GM04503 (cell line): Measurements from ENCODE around the gene AGAP1.
A peak's percentile ranks its signal among the peaks of the same experiment; 100 is the strongest.
"Not testable (repeated sequence)": the region's sequence is repeated elsewhere in the genome, so short reads cannot be mapped to it uniquely, and the experiment has no call there.

Source experiments
- DNase-seq: peaks from one replicate; pipeline ENCODE4 v3.0.0-alpha.2; 2012; ENCODE audit warnings: low read depth

Gene AGAP1

DNA sequence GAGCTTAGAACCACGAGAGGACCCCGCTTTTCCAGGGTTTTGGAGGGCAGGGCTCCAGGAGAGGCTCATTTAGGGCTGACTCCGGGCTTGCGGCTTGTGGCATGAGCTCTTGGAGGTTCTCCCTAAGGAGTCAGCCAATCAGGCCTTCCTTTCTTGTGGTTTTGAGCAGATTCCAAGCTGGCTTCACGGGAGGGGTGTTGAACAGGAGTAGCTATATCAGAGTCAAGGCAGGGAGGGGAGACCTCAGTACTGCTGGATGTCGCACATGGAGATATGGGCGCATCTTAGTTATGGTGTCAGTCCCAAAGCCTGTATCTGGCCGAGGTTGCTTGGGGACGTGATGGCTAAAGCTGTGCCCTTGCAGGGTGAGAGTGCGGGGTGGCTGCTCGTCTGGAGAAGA, 98.6 kb downstream of the AGAP1 start:
- DNase-seq = no peak

DNA sequence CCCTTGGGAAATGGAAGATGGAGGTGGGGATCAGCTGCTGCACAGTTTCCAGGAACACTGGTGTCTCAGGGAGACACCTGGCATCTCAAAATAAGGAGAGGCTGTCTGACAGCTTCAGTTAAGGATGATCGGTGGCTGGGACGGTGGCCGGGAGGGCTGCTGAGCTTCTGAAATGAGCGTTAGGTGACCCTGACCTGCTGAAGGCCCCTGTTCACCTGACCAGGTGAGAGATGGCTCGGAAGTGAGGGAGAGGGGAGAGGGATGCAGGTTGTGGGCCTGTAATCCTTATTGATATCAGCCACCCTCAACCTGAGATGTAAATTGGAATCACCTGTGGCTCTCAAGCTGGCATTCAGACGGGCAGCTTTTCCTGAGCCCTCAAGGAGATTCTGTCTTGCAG, 99.0 kb downstream of the AGAP1 start:
- DNase-seq = no peak

DNA sequence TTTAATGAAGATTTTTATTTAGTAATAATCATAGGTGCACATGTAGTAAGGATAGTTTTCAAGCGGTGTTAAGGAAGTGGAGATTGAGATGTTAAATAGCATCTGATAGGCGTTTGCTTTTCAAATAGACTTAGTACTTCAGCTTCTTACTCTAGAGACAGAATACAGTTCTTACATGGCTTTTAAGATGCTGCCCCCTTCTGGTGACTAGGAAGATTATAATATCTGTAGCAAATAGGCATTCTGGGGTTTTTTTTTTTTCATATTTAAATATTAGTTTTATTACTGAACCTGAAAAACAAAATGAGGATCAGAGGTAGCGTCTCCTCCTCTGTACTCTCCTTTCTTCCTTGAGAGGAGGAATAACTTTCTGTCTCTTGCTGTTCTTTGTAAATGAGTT, 100.2 kb downstream of the AGAP1 start:
- DNase-seq = no peak

DNA sequence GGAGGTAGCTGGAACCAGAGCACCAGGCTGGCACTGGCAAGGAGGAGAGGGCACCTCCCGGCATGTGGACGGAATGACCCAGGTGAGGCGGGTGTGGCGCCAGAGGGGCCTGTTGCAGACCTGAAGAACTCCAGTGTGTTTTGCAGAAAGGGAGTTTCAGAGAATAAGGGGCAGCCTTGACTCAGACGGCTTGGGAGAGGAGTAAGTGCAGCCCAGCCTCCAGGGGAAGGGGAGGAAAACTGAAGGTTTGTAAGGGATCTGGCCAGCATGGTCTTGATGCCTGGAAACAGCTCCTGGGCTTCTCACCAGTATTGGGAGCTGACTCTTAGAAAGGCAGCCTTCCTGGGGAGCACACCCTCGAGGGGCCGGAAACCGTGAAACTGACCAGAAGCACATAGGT, 101.1 kb downstream of the AGAP1 start:
- no peak for DNase-seq

DNA sequence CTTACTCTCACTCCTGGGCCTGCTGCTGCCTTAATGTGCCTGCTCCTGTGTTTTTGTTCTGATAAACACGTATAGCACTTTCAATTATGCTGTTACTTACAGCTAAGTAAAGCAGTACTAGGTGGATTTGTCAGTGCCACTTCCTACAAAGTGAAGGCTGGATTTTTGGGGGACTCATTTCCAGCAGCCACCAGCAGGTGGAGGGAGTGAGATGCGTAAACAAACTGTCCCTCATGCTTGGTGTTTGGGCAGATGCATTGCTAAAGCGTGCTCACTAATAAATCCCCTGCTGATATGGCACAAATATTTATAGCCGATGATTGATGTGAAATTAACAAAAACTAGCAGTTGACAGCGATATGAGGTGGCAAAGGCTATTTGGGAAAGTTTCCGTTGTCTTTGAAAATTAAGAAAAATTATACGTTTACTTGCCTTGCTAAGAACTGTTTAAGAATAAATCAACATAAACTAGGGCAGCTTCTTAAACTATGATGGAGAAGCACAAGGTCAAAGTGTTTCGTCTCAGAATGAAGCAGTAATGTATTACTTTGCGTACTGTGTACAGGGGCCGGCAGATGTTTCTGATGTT, 101.7 kb downstream of the AGAP1 start:
- DNase-seq = no peak

DNA sequence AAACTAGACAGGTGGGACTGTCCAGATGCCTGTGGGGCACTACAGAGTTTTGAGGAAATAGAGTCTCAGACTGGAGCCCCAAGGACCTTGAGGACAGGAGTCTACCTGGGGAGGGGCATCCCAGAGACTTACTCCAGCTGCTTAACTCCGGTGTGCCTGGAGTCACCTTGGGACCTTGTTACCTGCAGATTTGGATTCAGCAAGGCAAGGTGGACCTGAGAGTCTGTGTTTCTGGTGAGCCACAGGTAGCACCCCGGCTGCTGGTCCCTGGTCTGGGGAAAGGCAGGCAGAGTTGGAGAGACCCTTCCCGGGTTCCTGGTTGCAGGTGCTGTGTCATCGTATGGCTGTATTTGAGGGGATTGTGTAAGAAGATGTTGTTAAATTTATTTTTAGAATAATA, 102.4 kb downstream of the AGAP1 start:
- DNase-seq = no peak

DNA sequence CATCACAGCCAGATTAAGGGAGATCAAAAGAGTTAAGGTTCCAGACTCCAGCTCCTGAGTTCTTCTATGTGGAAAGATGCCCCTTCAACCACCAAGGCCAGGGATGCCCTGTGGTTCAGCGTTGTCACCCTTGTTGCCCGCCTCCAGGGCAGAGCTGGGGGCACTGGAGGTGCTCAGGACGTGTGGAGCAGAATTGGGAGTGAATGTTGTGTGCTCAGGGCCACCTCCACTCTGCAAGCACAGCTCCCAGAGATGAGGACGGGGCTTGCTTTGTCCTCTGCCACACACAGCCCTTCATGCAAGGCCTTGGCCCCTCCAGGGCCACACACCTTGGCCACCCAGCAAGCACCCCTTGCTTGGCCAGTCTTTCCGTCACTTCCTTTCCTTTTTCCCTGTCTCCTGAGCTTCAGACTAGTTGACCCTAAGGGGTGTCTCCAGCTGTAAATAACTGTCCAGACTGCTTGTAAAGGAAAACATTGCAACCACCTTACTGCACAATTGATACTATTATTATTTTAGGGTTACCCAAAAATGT, 103.3 kb downstream of the AGAP1 start:
- no peak for DNase-seq

DNA sequence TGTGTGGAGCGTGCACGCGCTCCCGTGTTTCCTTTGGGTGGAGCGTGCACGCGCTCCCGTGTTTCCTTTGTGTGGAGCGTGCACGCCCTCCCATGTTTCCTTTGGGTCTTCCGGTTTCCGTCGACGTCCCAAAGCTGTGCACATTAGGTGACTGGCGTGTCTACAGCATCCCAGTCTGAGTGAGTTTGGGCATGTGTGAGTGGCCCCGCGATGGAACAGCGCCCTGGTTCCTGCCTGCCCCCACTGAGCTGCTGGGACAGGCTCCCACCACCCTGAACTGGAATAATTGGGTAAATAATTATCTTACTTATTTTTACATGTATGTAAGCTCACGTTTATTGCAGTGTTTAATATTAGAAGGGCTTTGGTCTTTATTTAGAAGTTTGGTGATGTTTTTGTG, 104.2 kb downstream of the AGAP1 start:
- no peak for DNase-seq

DNA sequence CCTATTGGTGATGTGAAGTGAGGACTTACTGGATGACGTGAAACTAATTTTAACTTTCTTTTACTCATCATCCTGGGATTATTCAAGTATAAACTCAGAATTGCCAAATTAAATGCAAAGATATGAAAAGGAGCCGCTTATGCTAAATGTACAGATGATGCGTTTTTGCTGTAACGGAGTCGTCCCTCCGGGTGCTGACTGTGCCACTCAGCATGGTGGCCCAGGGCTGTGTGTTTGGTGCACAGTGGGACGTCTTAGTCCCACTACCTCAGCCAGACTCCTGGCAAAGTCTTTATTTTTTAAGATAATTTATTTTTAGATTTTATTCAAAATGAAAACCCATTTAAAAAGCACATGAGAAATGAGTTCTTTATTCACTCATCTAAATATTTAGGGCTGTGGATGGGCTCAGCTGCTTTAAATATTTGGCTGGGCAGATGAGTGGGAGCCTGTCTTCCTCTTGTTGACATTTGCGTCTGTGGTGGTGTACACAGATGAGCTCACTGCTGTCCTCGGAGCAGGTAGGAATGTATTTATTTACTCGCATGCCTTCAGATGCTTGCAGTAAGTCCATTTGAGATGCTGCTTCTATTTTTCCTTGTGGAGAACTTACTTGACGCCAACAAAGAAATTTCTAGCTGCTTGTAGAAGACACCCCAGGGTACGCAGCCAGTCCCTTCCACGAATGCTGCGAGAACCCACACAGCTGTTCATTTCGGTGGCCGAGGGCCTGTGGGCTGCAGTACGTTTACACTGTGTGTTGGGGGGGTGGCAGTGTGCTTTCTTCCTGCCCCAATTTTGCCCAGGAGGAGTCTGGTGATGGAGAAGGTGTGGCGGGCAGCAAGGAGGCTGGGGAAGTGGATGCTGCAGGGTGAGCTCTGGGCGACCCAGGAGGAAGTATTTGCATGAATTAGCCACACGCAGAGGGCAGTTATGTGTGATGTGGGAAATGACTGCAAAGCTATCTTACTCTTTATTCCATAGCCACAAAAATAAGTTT, 105.0 kb downstream of the AGAP1 start:
- no peak for DNase-seq

DNA sequence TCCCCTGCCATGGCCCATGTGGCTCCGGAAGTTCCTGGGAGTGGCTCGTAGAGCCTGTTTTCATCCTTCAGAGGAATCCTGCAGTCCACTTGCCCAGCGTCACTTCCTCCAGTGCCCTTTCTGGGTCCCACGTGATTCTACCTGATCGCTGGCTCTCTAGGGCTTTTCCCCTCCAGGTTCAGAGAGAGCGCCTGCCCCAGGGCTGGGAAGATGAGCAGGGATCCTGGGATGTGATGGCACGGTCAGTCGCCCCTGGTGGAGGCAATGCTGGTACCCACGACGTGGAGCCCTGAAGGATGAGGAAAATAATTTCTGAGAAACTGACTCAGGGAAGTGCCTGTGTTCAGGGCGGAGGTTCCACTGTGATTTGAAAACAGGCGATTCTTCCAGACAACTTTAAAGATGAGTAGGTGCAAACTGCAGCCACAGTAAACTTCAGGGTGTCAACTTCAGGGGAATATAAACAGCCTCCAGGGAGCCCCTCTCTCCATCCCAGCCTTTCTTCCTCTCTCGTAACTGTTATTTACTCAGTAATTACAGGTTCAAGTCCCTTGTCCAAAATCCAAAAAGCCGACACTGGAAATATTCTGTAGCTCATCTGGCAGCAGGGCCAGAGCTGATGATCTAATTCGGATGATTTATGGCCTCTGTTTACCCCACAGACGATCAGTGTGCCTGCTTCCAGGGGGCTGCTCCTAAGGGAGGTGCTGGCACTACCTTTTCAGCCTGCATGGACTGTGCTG, 105.9 kb downstream of the AGAP1 start:
- DNase-seq = no peak

DNA sequence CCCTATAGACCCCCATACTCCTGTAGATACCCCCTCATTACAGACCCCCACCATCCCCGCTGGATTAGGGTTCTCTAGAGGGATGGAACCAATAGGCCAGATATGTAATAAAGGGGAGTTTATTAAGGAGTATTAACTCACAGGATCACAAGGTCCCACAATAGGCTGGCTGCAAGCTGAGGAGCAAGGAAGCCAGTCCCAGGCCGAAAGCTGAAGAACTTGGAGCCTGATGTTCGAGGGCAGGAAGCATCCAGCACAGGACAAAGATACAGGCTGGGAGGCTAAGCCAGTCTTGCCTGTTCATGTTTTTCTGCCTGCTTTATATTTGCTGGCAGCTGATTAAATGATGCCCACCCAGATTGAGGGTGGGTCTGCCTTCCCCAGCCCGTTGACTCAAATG, 106.6 kb downstream of the AGAP1 start:
- no peak for DNase-seq

DNA sequence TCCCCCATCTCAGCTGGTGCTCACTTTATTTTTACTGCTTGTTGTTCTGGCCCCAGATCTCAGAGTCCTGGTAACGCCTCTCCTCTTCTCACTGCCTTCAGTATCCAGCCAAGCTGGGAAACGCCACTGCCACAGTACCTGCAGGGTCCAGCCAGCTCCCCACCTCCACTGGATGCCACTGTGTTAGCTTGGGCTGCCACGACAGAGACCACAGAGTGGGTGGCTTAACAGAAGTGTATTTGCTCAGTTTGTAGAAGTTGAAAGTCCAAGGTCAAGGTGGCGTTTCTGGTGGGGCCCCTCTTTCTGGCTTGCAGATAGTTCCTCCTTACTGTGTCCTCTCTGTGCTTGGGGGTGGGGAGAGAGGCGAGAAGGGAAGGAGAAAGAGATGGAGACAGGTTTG, 107.1 kb downstream of the AGAP1 start:
- DNase-seq = no peak

DNA sequence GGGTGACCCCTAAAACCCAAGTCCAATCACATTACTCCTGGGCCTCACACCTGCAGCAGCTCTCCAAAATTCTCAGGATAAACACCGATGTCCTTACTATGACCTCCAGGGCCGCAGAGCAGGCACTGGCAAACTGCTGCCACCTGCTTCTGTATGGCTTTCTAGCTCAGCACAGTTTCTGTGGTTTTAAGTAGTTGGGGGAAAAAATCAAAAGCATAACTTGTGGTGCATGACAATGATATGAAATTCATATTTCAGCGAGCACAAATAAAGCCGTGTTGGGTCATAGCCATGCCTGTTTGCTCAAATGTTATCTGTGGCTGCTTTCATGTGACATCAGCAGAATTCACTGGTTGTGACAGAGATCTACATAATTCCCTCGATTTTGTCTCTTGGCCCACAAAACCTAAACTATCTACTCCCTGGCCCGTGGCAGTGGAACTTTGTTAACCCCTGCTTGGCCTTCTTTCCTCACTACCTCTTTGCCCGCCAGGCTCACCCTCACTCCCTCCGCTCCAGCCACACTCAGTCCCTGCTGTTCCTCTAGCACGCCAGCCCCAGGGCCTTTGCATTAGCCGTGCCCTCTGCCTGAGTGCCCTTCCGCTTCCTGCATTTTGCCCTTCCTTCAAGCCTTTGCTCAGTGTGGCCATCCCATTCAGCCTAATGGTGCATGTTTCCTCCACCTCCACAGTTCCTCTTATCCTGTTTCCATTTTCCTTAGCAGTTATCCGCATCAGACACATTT, 108.3 kb downstream of the AGAP1 start:
- DNase-seq = no peak

DNA sequence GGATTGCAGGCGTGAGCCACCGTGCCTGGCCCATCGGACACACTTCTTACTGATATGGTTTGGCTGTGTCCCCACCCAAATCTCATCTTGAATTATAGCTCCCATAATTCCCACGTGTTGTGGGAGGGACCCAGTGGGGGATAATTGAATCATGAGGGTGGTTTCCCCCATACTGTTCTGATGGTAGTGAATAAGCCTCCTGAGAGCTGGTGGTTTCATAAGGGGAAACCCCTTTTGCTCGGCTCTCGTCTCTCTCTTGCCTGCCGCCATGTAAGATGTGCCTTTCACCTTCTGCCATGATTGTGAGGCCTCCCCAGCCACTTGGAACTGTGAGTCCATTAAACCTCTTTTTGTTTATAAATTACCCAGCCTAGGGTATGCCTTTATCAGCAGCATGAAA, 109.1 kb downstream of the AGAP1 start:
- not testable (repeated sequence) for DNase-seq

DNA sequence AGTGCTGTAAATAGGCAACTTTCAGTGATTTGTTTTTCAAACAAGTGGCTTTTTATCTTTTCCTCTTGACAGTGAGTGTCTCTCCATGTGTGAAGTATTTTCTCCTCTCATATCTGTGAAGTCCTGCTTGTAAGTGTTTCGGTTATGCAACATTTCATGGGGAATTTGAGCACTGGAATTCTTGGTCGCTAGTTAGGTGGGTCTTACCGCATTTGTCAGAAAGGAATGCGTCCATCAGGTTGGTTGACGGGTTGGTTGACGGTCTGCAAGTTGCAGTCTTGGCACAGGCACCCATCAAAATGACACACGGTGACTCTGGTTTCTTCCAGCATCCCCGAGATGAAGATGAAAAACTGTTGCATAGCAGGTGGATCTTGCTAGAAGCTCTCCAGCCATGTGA, 109.8 kb downstream of the AGAP1 start:
- DNase-seq = no peak

DNA sequence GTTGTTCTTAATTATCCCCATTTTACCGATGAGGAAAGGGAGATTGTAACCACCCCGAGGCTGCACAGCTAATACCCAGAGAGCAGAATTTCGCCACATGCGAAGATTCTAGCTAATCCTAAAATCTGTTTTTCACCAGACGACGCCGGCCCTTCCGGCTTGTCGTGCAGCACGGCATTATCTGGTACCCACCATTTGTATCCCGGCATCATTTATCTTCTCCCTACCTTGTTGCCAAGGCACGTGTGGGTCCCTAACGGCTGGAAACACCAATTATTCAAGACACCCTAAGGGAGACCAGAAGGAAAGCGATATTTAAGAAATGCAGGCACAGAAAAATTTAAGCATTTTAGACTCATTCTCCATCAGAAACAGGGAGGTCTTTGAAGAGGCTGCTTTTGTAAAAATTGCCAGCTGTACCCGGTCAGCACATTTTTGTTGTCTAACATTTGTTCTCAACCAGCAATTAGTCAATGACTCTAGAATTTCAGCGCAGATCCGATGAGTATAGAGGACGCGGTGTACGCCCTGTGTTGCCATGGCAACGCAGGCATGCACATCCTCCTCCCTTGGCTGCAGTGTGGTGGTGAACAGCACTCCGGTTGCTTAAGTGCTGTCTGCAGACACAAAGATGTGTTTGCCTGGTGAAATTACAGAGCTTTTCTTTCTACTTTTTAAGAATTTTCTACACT, 111.6 kb downstream of the AGAP1 start:
- peak; percentile 94 for DNase-seq

DNA sequence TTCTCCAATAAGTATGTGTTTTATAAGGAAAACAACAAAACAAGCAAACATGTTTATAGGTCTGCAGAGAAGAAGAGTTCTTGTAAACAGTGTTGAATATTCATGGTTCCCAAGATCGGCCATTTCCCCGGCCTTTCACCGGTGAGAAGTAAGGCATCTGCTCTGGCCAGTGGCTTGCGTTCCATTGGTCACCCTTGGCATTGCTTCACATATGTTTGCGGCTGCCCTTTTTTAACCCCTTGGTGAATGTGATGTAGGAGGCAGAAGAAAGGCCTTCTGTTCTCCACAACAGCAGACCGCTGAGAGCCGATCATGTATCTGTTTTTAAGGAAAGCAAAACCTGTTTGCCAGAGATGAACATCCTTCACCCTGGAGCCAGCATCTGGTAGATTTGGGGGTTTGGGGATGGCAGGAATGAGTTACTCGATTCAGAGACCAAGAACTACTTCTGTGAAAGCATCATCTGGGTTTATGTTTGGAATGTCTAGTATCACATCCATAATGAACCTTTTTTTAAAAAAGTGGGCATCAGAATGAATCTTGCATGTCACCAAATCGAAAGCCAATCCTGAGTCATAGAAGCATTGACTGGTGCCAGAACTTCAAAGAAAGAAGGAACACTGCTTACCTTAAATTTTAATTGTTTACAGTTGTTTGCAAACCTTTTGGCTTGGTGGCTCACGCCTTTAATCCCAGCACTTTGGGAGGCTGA, 112.3 kb downstream of the AGAP1 start:
- DNase-seq = peak; percentile 50

DNA sequence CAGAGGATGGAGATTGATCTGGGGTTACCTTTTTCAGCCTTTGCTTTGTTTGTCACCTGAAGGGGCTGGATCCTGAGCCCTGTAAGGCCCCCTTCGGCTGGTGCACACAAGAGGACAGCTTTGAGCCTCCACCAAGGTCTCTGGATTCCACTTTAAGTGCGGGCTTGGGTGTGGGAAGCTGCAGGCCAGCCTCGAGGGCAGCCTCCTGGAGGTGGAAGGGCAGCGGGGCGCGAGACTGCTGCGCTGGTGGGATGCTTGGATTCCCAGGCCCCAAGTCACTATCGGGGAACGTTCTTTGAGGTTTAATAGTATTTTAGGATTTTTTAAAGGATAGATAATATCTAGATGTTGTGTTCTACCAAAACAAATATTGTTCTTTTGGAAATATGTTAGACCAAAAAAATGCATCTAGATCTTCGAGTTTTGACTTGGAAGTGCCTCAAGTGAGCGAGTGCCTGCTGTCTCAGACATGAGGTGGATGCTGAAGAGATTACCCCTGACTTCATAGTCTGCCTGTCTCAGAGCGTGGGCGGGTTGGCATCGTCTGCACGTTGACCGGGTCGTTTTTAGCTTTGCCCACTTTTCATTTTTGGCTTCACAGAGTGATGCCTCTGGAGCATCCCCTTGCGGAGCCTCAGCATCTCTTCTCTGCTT, 113.8 kb downstream of the AGAP1 start:
- DNase-seq = no peak

DNA sequence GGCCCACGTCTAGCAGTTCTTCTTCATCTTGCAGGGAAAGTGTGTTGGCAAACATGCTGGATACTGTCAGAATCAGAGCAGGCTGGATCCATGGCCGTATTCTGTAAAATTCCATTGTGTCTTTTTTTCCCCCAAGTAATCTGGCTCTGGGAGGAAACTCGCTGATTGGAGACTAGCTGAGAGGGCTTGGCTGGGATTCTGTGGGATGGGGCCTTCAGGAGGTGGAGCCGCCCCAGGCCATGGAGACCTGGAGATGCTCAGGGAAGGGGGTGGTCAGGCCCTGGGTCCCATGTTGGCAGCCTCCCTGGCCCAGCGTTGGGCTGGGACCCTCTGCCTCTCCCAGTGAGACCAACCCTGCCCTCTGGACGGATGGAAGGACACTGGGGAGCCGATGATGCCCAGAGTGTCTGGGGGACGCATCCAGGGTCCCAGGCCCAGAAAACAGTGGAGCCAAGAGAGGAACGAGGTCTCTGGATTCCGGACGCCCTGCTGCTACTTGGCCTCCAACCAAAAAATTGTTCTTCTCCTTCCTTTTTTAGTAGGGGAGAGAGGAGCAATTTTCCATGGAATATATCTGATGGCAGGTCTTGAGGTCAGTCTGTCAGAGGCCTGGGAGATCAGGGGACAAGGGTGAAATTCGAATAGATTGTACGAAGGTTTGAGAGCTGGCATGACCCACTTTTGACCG, 114.5 kb downstream of the AGAP1 start:
- DNase-seq = no peak
